Stimulated activated CD4-positive, alpha-beta T cell treated with anti-CD3 and anti-CD28 coated beads, Interleukin-4, amount 100 ng/mL, for 1 hour (primary cell): ENCODE results near the gene SETBP1.

Source experiments
- DNase-seq: peaks from one replicate; pipeline ENCODE4 v3.0.0-alpha.2; 2020

The SETBP1 gene

DNA sequence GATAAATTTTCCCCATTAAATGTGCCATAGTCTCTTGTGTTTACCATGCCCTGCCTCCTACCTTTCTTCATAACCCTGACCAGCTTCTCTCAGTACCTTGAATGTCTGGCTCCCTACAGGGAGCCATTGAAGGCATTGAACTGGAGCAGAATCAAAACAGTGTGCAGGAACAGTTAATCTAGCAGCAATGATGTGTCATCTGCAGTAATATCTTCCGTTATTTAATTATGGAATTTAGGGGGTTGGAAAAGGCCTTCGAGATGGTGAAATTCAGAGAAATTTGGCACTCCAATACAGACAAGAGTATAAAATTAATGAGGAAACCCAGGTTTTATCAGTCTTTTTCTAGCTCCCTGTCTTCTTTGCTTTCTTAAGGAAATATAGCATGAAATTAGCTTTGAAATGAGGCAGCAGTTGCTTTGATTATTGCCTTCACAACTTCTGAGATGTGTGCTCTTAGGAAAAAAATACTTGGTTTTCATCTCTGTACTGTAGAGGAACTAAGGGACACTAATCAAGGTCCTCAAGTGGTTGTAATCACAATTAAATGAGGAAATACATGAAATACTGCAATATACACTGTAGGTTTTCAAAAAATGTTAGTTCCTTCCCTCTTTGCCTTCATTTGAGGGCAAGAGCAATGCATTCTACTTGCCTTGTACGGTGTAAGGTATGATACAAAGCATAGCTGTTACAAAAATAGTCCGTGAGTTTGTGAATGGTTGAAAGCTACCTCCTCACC, 369.1 kb downstream of the SETBP1 start:
- DNase-seq = no peak

DNA sequence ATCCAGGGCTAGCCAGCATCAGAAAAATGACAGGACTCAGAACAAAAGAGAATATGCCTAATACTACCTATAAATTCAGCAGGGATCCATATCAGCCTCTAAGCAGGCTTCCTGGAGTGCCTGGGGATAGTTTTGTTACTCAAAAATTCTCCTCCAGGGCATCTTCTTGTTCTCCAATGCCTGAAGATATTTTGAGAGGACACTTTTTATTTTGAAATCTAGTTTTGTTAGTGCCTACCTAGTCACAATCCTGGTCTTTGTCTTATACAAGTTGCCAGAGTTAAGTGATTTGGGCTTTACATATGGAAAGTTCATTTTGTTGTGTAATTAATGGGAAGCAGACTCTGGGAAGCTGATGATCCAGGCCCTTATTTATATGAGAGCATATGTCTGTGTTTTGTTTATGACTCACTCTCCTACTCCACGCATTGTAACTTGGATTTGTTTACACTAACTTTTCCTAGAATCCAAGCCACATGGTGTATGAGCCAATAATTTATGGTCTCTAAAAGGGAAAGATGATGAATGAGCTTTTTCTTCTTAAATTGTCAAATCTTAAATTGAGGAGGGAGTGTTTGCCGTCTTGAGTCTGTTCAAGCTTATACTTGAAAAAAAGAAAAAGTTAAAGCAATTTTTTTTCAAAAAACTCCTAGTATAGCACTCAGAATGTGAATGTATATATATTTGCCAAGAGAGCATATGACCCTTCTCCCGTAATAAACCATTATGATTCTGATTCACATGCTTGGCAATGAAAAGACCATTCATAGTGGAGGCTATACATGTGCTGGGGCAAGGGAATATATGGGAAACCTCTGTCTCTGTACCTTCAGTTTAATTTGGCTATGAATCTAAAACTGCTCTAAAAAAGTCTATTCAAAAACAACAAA, 370.3 kb downstream of the SETBP1 start:
- no peak for DNase-seq

DNA sequence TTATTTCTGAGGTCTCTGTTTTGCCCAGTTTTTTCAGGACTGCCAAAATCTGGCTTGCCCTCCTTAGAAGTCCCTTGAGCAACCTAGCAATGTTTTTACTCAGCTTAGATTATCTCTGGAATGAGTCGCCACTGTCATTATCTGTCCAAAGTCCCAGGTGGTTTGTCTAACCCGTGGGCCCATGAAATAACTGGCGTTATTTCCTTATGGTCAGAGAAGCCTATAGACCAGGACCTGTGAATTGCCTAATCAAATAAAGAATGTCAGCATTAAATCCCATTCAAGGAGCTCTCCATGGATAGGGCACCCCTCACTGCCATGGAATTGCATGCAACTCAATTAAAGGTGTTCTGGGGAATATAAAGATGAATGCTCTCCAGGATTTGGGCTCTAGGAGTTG, 373.9 kb downstream of the SETBP1 start:
- no peak for DNase-seq

DNA sequence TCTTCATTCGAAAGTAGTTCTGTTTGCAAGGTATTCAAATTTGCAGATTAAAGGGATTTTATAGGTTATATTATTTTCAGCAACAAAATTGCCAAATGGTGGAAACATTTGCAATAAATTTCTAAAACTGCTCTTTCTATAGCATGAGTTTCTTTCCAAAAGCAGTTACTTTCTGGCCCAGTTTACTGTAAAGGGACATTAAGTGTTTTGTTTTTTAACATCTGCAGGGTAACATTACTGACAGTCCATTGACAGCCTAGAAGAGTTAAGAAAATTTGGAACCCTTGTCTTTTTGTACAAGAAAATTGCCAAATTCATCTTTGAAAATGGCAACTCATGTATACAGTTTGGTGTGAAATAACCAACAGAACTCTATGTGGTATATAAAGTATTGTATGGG, 375.1 kb downstream of the SETBP1 start:
- DNase-seq = no peak

DNA sequence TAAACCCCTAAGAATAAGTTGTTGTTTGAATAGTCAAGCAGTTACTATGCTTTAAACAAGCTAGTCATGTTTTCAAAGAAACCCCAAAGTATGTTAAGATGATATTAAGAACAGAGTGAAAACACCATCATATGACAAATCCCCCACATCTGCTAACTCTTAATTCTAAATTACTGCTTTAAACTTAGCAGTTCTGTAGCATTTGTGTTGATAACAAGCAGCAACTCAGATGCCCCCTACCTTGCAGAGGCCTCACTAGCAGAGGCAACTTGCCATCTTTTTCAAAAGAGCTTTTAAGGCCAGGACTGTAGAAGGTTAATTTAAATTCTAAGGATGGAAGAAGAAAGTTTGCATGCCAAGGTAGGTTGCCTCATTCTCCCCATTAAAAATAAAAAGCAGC, 376.2 kb downstream of the SETBP1 start:
- DNase-seq = no peak

DNA sequence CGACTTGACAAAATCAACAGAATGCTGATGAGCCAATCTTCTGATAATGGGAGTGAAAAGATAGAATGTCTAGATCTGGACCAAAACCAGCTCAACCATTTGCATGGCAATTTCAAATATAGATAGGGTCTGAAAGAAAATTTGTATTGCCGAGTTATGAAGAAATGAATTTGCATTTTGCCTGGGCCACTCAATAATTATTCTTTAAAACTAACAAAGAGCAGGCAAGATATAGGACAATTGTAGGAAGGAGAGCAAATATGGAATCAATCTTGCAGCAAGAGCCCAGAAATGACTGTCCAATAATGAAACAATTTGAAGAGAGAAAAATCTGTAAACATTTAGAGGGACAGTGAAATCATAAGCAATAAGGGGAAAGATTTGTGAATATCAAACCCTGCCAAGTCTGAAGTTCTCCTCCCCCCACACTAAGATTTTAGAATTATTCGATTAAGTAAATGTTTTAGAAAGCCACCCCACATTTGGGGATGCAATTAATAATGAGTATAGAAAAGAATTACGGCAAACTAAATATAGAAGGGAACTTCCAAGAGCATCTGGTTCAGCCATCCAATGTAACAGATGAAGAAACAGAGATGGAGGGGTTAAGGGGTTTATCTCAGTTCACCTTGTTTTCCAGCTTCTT, 377.4 kb downstream of the SETBP1 start:
- DNase-seq = no peak

DNA sequence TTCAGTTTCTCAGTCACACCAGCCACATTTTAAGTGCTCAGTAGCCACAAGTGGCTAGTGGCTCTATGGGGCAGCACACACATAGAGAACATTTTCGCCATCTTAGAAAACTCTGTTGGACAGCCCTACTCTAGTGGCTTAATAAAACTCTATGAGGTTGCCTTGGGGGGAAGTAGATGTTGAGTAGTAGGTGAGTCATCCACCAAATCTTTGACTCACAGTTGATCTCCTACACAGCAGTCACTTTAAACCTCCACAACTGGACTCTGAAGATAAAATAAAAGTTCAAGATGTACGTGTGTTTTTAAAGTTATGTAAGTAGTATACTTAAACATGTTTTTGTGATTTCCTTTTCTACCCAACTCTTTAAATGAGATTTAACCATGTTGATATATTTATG, 379.0 kb downstream of the SETBP1 start:
- DNase-seq = no peak

DNA sequence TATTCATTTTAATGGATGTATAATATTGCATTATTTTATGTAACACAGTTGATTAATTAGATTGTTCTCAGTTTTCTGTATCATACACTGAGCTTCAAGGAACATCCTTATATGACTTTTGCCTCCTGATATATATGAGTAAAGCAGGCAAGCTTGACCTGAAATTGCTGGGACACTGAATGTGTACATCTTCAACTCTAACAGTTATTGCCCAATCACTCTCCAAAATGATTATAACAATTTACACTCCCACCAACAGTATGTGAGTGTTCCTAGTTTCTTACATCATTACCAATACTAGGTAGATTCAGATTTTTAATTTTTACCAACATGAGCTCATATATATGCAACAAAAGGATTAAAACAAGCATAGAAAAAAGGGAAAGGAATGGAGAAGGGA, 379.4 kb downstream of the SETBP1 start:
- no peak for DNase-seq

DNA sequence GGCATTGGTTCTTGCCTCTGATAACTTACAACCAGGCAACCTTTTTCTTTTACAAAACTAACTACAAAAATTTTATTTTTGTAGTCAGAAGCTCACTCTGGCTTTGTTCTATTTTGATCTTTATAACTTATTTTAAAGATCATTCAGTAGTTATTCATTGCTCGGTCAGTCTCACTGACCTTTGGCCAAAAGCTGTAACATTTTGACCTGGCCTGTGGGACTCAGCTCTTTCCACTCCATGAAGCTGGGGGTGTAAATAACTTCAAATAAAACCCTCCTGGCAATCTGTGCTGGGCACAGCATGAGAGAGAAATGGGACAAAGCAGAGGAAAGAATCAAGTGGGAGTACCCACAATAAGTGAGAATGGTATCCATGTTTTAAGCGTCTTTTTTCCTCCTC, 380.7 kb downstream of the SETBP1 start:
- no peak for DNase-seq

DNA sequence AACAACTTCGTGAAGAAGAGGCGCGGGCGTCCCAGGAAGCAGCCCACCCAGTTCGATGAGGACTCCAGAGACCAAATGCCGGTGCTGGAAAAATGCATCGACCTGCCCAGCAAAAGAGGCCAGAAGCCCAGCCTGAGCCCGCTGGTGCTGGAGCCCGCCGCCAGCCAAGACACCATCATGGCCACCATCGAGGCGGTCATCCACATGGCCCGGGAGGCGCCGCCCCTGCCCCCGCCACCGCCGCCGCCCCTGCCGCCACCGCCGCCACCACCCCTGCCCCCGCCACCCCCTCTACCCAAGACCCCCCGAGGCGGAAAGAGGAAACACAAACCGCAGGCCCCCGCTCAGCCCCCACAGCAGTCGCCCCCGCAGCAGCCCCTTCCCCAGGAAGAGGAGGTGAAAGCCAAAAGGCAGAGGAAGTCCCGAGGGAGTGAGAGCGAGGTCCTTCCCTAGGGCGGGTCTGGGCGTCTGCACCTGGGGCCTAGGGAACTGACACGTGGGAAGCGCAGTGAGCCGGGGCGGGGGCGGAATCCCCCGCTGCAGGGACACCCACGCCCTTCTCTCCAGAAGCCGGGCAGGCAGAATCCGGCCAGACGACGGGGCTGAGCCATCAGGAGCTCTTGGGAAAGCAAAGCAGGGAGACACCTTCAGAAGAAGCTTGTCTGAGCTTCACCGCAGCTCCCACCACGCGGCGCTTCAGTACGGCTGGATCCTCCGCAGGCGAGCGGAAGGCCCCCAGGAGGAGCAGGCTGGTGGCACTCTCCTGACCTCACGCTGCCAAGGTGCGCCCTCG, 382.8 kb downstream of the SETBP1 start:
- no peak for DNase-seq

DNA sequence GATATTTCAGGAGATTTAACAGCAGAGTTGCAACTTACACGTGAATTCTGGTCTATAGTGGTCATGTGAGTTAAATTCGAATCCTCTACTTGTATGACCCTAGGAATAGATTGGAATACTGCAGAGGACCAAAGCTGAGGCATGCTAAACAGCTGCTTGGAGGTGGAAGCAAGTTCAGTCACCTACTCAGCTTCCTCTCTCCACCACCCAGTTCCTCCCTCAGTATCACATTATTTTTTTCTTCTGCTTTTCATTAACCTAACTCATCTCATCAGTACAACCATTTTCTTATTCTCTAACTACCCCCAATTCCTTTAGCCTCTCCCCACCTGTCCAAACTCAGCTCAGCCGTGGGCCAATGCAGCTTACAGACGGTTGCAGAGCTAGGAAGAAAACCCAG, 385.5 kb downstream of the SETBP1 start:
- DNase-seq = no peak

DNA sequence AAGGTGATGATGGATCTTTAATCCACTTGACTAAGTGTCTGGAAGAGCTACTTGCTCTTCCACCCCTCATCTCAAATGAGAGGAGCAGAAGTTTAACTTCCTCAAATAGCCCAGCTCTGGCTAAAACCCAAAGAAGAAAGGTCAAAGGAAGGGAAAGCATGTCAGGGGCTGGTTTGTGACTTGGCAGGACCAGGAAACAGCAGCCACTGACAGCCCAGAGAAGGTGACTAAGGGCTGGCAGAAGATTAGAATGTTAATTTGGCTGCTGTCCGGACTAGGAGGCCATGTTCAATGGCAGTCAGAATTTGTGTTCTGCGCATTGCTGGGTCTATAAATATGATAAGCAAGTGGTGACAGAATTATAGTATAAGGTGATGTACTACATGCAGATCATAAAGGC, 386.2 kb downstream of the SETBP1 start:
- DNase-seq = no peak

DNA sequence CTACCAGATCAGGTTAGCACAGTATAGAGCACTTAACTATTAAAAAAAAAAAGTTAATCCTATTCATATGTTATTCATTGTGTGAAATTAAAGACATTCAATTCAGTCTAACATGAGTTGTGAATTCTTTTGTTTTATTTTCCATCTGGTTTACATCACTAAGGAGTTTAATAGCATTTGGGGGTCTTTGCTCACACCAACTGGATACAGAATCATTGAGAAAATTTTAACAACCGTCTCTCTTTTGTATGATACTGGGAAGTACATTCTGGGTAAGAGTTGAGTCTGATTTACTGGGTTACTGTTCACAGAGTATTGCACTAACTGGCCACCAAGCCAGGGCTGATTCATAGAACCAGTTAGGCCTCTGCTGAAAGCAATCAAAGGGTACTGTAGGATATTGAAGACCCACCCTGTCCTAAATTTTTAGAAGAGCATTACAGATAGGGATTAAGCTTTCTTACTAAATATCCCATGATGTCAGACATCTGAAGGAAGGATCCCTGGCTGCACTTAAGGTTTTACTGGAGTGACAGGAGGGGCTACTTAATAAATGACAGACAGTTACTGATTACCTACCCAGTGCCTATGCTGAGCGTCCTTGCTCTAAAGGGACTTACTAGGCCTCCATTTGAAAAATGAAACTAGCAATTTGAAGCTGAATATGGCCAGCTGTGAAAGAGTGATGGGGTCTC, 387.9 kb downstream of the SETBP1 start:
- no peak for DNase-seq

DNA sequence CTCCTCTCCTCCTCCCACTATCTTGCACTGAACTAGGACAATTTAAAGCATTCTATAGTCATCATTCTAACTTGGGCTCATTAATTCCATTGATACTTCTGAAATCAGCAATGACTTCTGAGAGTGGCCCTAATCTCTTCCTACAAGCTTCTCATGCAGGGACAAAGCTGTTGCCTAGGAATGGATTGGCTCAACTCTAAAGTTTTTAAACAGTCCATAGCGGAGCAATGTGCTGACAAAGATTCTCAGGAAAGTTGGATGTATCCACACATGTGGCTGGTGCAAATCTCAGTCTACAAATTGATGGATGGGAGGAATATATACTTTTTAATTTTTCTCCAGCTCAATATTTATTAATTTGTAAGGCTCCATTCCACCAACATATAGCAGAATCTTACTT, 388.9 kb downstream of the SETBP1 start:
- no peak for DNase-seq

DNA sequence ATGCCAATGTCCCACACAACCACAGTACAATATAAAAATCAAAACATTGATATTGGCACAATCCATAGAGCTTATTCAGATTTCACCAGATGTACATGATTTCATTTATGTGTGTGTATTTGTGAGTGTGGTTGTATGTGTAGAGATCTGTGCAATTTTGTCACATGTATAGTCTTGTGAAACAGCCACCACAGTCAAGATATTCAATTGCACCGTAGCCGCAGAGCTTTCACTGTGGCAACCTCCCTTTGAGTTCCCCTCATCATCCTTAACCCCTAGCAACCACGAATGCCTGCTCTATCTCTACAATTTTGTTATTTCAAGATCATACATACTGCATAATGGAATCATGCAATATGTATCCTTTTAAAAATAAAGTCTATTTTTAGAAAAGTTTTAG, 391.3 kb downstream of the SETBP1 start:
- DNase-seq = no peak

DNA sequence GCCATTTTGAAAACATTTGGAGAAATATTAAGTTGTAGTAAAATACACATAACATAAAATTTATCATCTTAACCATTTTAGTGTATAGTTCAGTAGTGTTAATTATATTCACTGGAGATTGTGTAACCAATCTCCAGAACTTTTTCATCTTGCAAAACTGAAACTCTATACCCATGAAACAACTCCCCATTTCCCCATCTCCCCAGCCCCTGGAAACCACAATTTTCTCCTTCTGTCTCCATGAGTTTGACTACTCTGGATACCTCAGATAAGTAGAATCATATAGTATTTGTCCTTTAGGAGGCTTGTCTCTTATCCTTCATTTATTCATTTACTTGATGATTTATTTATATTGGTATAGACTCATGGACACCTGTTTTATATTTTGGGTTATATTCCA, 392.9 kb downstream of the SETBP1 start:
- no peak for DNase-seq

DNA sequence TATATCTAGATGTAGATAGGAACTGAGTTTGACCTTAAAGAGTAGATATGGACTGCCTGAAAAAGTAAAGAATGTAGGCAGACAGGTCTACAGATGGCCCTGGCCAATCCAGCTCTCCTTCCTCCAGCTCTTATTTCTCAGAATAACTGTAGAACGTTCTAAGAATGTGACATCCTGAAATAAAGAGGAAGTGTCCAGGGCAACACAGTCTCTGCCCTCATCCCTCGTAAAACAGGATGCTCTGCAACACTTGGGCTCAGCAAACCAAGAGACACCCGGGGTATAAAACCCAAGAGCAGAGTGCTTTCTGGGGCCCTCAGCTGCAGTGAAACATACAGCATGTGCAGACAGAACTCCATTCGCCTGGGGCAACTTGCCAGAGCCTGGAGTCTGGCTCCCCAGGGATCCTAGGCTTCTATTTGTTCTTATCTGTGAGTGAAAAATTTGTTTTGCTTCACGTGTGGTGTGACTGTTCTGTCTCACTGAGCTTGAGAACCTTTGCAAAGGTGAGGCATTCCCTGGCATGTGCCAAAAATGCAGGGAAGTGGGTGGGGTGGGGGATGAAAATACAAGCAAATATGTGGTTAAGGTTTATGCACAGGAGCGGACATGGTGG, 401.0 kb downstream of the SETBP1 start:
- no peak for DNase-seq

DNA sequence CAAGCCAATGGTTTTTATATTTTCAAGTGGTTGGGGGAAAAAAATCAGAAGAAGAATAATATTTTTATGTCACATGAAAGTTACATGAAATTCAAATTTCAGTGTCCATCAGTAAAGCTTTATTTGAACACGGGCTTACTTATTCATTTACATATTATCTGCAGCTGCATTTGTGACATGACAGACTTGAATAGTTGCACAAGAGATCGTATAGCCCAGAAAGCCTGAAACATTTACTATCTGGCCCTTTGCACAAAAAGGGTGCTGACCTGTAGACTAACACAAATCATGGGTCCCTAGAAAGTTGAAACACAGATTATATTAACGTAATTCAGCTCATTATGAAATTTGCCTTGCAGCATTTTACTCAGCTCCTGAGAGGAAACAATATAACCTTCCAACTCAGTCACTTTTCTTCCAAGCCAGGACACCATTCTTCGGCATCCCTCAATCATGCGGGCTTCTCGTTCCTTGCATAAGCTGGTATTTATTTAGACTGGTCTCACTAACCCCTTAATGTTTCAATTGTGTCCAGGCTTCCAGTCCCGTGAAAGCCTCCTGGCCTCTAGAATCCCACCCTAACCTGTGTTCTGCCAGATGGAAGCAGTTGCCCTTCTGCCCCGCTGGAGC, 402.7 kb downstream of the SETBP1 start:
- DNase-seq = no peak

DNA sequence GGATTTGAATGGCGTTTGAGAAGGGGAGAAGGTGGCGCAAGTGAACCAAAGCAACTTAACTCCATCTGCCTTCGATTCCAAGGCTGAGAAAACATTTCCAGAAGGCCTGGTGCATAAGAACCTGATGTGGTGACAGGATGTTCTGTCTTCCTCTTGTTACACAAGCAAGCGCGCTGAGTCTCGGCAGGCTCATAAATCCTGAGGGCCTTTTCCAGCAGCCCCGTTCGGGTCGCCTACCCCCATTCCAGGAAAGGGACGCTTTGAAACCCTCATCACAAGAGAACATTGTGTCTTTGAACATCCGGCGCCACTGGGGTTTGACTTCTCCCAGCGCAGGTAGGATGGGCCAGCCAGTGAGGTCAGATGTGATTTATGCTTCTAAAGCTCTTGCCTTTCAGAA, 403.5 kb downstream of the SETBP1 start:
- no peak for DNase-seq

DNA sequence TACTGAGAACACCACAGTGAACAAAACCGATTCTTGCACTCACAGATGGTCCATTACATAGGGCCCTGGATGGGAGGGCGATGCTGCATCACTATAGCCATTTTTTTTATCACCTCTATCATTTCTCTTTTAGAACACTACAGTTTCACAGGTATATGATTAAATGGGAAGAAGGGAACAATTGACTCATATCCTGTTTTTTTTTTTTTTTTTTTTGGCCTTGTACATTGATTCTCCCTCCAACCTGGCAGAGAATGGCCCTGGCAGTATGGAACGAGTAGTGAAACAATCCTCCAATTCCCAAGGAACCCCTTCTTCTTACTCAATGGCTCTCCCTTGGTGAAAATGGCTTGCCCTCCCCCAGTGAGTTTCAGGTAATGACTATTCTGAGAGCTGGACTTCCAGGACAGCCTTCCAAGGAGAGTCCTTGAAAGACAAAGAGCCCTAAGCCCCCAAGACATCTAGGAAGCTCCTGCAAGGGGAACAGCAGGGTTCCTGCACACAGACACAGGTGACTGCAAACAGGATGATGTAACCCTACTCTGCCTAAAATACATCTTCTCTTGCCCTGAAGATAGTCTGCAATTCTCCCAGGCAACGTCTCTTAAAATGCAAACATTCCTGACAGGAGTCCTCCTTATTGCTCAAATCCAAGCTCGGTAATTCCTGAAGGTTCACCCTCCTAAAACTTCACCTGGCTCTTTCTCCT, 405.4 kb downstream of the SETBP1 start:
- no peak for DNase-seq

DNA sequence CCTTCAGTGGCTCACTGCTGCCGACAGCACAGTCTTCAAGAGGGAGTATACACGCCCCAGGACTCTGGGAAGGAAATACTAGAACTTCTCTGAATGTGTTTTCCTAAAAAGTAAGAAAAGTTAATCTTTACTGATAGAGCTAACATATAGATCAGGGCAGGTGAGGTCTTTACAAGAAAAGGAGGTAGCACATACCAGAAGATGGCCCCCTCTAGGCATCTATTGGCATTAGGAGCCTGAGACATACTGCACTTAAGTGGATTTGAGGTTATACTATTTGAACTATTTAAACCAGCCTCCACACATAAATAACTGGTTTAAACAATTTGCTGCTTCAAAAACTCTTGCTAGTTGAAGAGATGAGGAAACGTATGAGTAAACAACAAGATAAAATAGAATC, 406.1 kb downstream of the SETBP1 start:
- no peak for DNase-seq
